ENCODE results near the gene MEIOSIN.
"Not testable (repeated sequence)": the region's sequence is repeated elsewhere in the genome, so short reads cannot be mapped to it uniquely, and the experiment has no call there.

Gene MEIOSIN

GRCh38 chr19:45733160-45733810 lies at the start of gene MEIOSIN:
Gene MEIOSIN, plus strand, starts transcription at chr19:45733439. Its CDS starts 1,938 bp downstream, at chr19:45735377.
- no peak within 1 kb of the TSS for H3K4me3 ChIP-seq (replicated peaks; ENCODE audit: low read depth, low read length)
- TF ChIP-seq CTCF (IDR thresholded peaks at IDR 0.05; ENCODE audit: low read length, missing control alignments): no peak
- DNase-seq (ENCODE audit: low read depth): no peak

GRCh38 chr19:45685045-45685444 lies 48.2 kb upstream of the MEIOSIN start:
- not testable (repeated sequence) for H3K4me3 ChIP-seq (replicated peaks; ENCODE audit: low read depth, low read length); DNase-seq (ENCODE audit: low read depth)

- DNase-seq (ENCODE audit: low read depth): no peak
- H3K4me3 ChIP-seq (replicated peaks; ENCODE audit: low read depth, low read length): no peak overlapping the region
- TF ChIP-seq CTCF (IDR thresholded peaks at IDR 0.05; ENCODE audit: low read length, missing control alignments): no peak
These were observed 45.6 kb upstream of the MEIOSIN start for GRCh38 chr19:45687599-45687998.

GRCh38 chr19:45691516-45692186 lies 41.6 kb upstream of the MEIOSIN start, which contains the start of gene SNRPD2:
Gene SNRPD2, minus strand, starts transcription at chr19:45691953. Its CDS starts 65 bp downstream, at chr19:45691888.
- no peak for TF ChIP-seq CTCF (IDR thresholded peaks at IDR 0.05; ENCODE audit: low read length, missing control alignments)
- peak within 1 kb of the TSS; percentile 96 for H3K4me3 ChIP-seq (replicated peaks; ENCODE audit: low read depth, low read length)

GRCh38 chr19:45692187-45693105 lies 40.8 kb upstream of the MEIOSIN start, which contains the start of gene QPCTL:
Gene QPCTL, plus strand, starts transcription at chr19:45692666. Its CDS starts 38 bp downstream, at chr19:45692704.
- peak; percentile 100 for DNase-seq (ENCODE audit: low read depth)
- H3K4me3 ChIP-seq (replicated peaks; ENCODE audit: low read depth, low read length): peak within 1 kb of the TSS; percentile 96
- no peak for TF ChIP-seq CTCF (IDR thresholded peaks at IDR 0.05; ENCODE audit: low read length, missing control alignments)

More at GRCh38 chr19:45691516-45692186, 41.6 kb upstream of the MEIOSIN start, which contains the start of gene SNRPD2:
- peak; percentile 97 for DNase-seq (ENCODE audit: low read depth)

- DNase-seq (ENCODE audit: low read depth): peak; percentile 69
- peak overlapping the region; percentile 96 for H3K4me3 ChIP-seq (replicated peaks; ENCODE audit: low read depth, low read length)
- TF ChIP-seq CTCF (IDR thresholded peaks at IDR 0.05; ENCODE audit: low read length, missing control alignments): peak; percentile 88
These were observed 40.0 kb upstream of the MEIOSIN start for GRCh38 chr19:45693106-45693788.
